Measurements from ENCODE around the gene LGALS9C.
"Not testable (repeated sequence)": the region's sequence is repeated elsewhere in the genome, so short reads cannot be mapped to it uniquely, and the experiment has no call there.

Gene LGALS9C

GRCh38 chr17:18476508-18477308 is at the start of gene LGALS9C:
TSS of gene LGALS9C (plus strand) at chr17:18476789. CDS start at chr17:18476855, 66 bp downstream.
- DNase-seq (ENCODE audit: low spot score): peak; percentile 1

- DNase-seq (ENCODE audit: low spot score): not testable (repeated sequence)
These were observed 44.4 kb upstream of the LGALS9C start for GRCh38 chr17:18432206-18432605.

DNA sequence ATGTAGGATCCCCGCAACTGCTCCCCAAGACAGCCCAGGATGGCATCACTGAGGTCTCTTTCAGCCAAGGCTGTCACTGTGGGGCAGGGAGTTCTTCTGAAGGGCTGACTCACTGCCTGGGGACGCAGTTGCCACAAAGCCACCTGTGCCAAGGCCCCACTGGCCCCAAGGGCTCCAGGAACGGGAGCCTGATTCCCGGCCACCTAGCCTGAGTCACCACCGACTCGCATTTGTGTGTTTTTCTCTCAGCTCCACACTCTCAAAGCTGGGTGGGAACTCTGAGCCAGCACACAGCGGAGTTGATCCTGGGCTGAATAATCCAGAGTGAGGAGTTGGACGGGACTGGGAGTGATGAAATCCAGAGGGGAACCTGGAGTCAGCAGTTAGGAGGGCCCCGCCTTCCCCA is 37.1 kb upstream of the LGALS9C start:
- not testable (repeated sequence) for DNase-seq (ENCODE audit: low spot score)

DNA sequence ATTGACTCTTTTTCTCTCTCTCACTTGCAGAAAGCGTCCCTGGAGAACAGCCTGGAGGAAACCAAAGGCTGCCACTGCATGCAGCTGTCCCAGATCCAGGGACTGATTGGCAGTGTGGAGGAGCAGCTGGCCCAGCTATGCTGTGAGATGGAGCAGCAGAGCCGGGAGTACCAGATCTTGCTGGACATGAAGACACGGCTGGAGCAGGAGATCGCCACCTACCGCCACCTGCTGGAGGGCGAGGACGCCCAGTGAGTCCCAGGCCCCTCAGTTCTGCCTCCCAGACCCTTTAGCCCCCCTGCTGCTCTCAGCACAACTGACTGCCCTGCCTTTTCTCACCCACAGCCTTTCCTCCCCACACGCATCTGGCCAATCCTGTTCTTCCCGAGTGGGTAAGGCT is 34.5 kb upstream of the LGALS9C start:
- not testable (repeated sequence) for DNase-seq (ENCODE audit: low spot score)

GRCh38 chr17:18442532-18442931 is 34.1 kb upstream of the LGALS9C start:
- not testable (repeated sequence) for DNase-seq (ENCODE audit: low spot score)

DNA sequence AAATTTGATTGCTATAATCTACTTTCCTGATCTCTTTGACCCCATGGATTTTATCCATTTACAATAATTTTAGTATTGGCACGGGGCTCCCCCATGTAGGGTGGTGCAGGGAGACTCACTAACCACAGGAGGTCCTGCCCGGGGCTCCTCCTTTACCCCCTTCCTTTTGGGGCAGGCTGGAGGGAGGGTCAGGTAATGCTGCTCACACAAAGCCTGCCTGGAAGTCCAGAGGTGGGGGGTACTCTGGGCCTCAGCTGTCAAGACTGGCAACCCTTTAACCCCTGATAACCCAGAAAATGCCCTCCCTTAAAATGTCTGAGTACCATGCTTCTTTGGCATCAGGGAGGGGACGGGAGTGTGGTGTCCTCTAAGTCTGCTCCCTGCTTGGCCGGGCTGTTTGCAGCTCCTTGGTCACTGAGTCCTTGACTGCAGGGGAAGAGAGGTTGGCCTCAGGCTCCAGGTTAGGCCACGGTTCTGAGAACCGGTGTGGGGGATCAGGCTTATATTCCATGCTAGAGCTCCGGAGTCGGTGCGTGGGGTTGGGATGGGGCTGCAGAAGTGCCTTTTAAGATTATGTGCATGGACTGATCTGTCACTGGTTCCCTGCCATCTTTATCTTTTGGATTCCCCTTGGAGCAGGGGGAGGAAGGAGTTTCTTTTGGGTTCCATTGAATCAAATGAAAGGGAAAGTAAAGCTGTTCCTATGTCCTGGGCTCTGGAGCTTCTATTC is 28.9 kb upstream of the LGALS9C start:
- DNase-seq (ENCODE audit: low spot score): not testable (repeated sequence)

GRCh38 chr17:18448311-18448710 is 28.3 kb upstream of the LGALS9C start:
- DNase-seq (ENCODE audit: low spot score): not testable (repeated sequence)

DNA sequence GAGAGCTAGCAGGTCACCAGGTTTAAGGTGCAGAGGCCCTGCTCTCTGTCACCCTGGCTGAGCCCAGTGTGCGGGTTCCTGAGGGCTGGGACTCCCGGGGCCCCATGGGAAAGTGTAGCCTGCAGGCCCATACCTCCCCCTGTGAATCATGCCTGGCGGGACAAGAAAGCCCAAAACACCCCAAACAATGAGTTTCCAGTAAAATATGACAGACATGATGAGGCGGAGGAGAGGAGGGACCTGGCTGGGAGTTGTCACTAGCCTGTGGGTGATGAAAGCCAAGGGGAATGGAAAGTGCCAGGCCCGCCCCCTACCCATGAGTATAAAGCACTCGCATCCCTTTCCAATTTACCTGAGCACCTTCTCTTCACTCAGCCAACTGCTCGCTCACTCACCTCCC is 26.8 kb upstream of the LGALS9C start:
- DNase-seq (ENCODE audit: low spot score): not testable (repeated sequence)

- not testable (repeated sequence) for DNase-seq (ENCODE audit: low spot score)
These were observed 25.6 kb upstream of the LGALS9C start for GRCh38 chr17:18450998-18451397.

GRCh38 chr17:18451969-18452368 is 24.6 kb upstream of the LGALS9C start:
- DNase-seq (ENCODE audit: low spot score): not testable (repeated sequence)

DNA sequence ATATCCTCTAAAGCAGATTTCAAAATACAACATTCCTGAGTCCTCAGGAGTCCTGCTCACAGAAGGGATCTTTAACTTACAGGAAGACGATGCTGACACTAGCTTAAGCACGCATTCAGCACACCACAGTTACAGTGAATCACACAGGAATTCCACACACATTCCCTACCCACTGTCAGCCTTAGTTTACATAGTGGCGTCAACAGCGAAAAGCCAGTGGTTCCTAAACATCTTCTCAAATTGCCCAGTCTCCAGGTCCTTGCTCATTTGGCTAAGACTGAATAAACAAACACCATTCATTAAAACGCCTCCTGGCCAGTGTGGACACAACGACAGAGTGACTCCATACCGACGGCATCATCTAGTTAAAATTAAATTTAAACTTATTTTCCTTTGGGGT is 17.6 kb upstream of the LGALS9C start:
- DNase-seq (ENCODE audit: low spot score): peak; percentile 8

- DNase-seq (ENCODE audit: low spot score): not testable (repeated sequence)
These were observed 12.6 kb upstream of the LGALS9C start for GRCh38 chr17:18463831-18464502.

- DNase-seq (ENCODE audit: low spot score): not testable (repeated sequence)
These were observed 10.2 kb upstream of the LGALS9C start for GRCh38 chr17:18466250-18466983.

- not testable (repeated sequence) for DNase-seq (ENCODE audit: low spot score)
These were observed 9.6 kb upstream of the LGALS9C start for GRCh38 chr17:18467001-18467400.

DNA sequence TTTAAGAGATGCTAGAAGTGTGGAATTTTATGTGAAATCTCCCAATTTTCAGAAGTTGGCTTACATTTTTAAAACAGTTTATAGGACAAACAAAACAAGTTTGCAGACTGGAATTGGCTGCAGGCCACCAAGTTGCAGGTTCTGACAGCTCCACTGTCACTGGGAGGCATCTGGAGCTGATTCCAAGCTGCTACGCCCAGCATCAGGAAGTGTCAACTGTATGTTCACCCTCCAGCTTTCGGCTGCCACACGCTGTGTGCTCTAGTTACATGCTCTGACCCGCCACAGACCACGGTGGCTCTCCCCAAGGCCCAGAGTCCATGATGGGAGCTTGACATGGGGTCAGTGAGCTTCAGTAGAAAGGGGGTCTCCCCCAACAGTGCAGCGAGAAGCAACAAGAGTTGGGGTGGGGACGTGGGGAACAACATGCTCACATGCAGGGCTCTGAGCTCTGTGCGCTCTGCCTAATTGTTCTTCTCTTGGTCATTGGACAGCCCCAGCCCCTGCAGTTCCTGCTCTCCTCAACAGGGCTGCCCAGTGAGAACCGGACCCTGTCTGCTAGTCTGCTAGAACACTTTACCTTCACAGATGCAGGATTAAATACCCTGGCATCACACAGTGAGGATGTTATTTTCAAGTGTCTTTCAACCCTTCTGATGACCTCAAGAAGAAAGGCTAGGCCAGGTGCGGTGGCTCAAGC is 8.0 kb upstream of the LGALS9C start:
- not testable (repeated sequence) for DNase-seq (ENCODE audit: low spot score)

- DNase-seq (ENCODE audit: low spot score): not testable (repeated sequence)
These were observed 6.8 kb upstream of the LGALS9C start for GRCh38 chr17:18469837-18470236.

DNA sequence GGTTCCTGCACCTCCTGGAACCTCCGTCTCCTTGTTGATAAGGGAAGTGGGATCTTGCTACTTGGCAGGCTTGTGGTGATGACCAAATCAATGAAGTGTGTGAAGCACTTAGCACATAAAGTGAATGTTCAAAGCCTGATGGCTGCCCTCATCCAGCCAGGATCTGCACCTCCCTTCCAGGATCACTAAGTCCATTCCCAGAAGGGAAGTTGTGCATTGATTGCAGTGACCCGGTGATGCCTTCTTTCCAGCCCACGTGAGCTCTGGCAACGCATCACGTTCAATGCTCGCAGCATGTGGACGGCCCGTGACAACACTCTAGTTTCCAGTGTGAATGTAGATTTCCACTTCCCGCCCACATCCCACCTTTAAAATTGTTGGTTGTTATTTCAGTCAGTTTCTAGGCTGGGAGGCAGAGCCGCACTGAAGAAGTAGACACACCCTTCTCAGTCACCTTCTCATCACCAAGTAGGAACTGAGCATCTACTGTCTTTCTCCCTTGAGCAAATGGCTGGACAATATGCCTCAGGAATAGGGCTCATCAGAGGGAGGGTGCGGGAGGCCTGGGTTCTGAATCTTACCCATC is 6.2 kb upstream of the LGALS9C start:
- not testable (repeated sequence) for DNase-seq (ENCODE audit: low spot score)

- not testable (repeated sequence) for DNase-seq (ENCODE audit: low spot score)
These were observed 2.6 kb upstream of the LGALS9C start for GRCh38 chr17:18473967-18474366.

GRCh38 chr17:18474754-18475153 is 1.8 kb upstream of the LGALS9C start:
- not testable (repeated sequence) for DNase-seq (ENCODE audit: low spot score)

GRCh38 chr17:18477367-18477766 is 778 bp downstream of the LGALS9C start:
- not testable (repeated sequence) for DNase-seq (ENCODE audit: low spot score)

DNA sequence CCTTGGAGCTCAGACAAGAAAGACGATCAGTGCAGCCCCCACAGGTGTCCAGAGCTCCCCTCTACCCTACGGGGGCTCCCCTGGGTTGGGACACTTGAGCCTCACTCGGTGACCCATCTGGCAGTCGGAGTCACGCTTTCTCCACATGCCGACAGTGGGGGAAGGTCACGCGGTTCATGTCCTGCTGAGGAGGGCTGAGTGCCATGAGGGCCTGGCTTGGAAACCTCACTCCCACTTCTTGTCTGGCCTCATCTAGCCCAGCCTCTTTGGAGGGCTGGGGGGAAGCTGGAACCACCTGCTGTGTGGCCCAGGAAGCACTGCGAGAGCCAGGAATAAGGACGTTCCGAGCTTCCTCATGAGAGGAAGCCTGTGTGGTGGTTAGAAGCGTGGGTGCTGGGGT is 1.8 kb downstream of the LGALS9C start:
- not testable (repeated sequence) for DNase-seq (ENCODE audit: low spot score)

Measured in AG08396 (cell line).